GM23338 (cell line): ENCODE measurements around the gene LRIG1. TPM values are rescaled to one million over a fixed set of nuclear protein-coding genes. Genes with fewer than 3 reads are reported as not detected.

Experiments
- ATAC-seq: fragments of 200-7000 bp; cut with Tn5 transposase; 3 replicates; pipeline ENCODE4 v1.9.1; 2020
- DNase-seq: peaks from one replicate; pipeline ENCODE4 v3.0.0-alpha.2; 2015; ENCODE audit warnings: low spot score
- H2AFZ ChIP-seq: fragments of 200-600 bp; sonication (generic); 2 replicates; pipeline ENCODE4 v1.8.0; 2016; ENCODE audit warnings: antibody characterized with exemption, mild to moderate bottlenecking, moderate library complexity
- H3F3A ChIP-seq: fragments of 200-600 bp; sonication (generic); replicated peaks from 2 replicates; pipeline ENCODE4 v1.8.0; 2017; ENCODE audit warnings: antibody characterized with exemption, mixed run types, low read depth
- H3K27ac ChIP-seq: fragments of 200-600 bp; sonication (generic); 2 replicates; pipeline ENCODE4 v1.6.1; 2016; ENCODE audit warnings: low read depth
- H3K27me3 ChIP-seq: fragments of 200-600 bp; sonication (generic); 2 replicates; pipeline ENCODE4 v1.8.0; 2016; ENCODE audit warnings: mild to moderate bottlenecking, mixed run types, moderate library complexity; ENCODE audit not compliant: insufficient read depth
- H3K36me3 ChIP-seq: fragments of 200-600 bp; sonication (generic); 2 replicates; pipeline ENCODE4 v1.8.0; 2016; ENCODE audit warnings: mild to moderate bottlenecking; ENCODE audit not compliant: insufficient read depth
- H3K4me1 ChIP-seq: fragments of 200-600 bp; sonication (generic); 2 replicates; pipeline ENCODE4 v1.8.0; 2016; ENCODE audit warnings: mild to moderate bottlenecking, moderate library complexity; ENCODE audit not compliant: insufficient read depth
- H3K4me2 ChIP-seq: fragments of 200-600 bp; sonication (generic); 2 replicates; pipeline ENCODE4 v1.7.1; 2017; ENCODE audit warnings: mixed run types
- H3K4me3 ChIP-seq: fragments of 200-600 bp; sonication (generic); 2 replicates; pipeline ENCODE4 v1.6.1; 2016; ENCODE audit warnings: mixed run types
- H3K79me2 ChIP-seq: fragments of 200-600 bp; sonication (generic); replicated peaks from 2 replicates; pipeline ENCODE4 v1.8.0; 2017; ENCODE audit warnings: mild to moderate bottlenecking; ENCODE audit not compliant: insufficient read depth
- H3K9me2 ChIP-seq: fragments of 200-600 bp; sonication (generic); 2 replicates; pipeline ENCODE4 v1.8.0; 2017; ENCODE audit not compliant: insufficient read depth
- H4K20me1 ChIP-seq: fragments of 200-600 bp; sonication (generic); replicated peaks from 2 replicates; pipeline ENCODE4 v1.8.0; 2017; ENCODE audit warnings: mild to moderate bottlenecking; ENCODE audit not compliant: insufficient read depth
- H3K27ac Mint-ChIP-seq: 2 replicates; pipeline ENCODE4 v1.8.0; 2020; ENCODE audit warnings: inconsistent platforms, mild to moderate bottlenecking, moderate library complexity, mixed read lengths
- H3K27me3 Mint-ChIP-seq: 3 replicates; pipeline ENCODE4 v1.8.0; 2022; ENCODE audit warnings: low read depth, mild to moderate bottlenecking, moderate library complexity, mixed read lengths, inconsistent platforms; ENCODE audit not compliant: insufficient read depth, poor library complexity
- H3K36me3 Mint-ChIP-seq: 3 replicates; pipeline ENCODE4 v1.8.0; 2021; ENCODE audit warnings: low read depth, mild to moderate bottlenecking, inconsistent platforms, moderate library complexity, mixed read lengths
- H3K4me1 Mint-ChIP-seq: 3 replicates; pipeline ENCODE4 v1.8.0; 2020; ENCODE audit warnings: mild to moderate bottlenecking, inconsistent platforms, mixed read lengths
- H3K4me3 Mint-ChIP-seq: 3 replicates; pipeline ENCODE4 v1.8.0; 2021; ENCODE audit warnings: moderate library complexity, mild to moderate bottlenecking, inconsistent platforms, mixed read lengths
- H3K9me3 Mint-ChIP-seq: 3 replicates; pipeline ENCODE4 v1.8.0; 2020; ENCODE audit warnings: moderate library complexity, mild to moderate bottlenecking, inconsistent platforms, mixed read lengths
- ETS1 ChIP-seq: IDR thresholded peaks from 2 replicates; pipeline ENCODE4 v1.6.1; 2016; ENCODE audit warnings: antibody characterized with exemption
- EZH2 ChIP-seq: fragments of 200-600 bp; sonication (generic); IDR thresholded peaks from one replicate; pipeline ENCODE4 v1.8.0; 2017; ENCODE audit warnings: antibody characterized with exemption, mild to moderate bottlenecking, low read depth; ENCODE audit not compliant: unreplicated experiment
- EZH2phosphoT487 ChIP-seq: fragments of 200-600 bp; sonication (generic); IDR thresholded peaks from one replicate; pipeline ENCODE4 v1.8.1; 2018; ENCODE audit warnings: antibody characterized with exemption; ENCODE audit not compliant: unreplicated experiment
- NANOG ChIP-seq: IDR thresholded peaks from 2 replicates; pipeline ENCODE4 v1.6.1; 2016; ENCODE audit warnings: antibody characterized with exemption, borderline replicate concordance
- POLR2AphosphoS5 ChIP-seq: IDR thresholded peaks from 2 replicates; pipeline ENCODE4 v1.6.1; 2016; ENCODE audit warnings: antibody characterized with exemption, low read depth
- REST ChIP-seq: IDR thresholded peaks from one replicate; pipeline ENCODE4 v1.6.1; 2018; ENCODE audit warnings: antibody characterized with exemption; ENCODE audit not compliant: unreplicated experiment
- ZNF114 ChIP-seq: fragments of 250-450 bp; sonication (Bioruptor Pico); IDR thresholded peaks from 2 replicates; pipeline ENCODE4 v1.5.0; 2020; ENCODE audit warnings: mild to moderate bottlenecking, moderate library complexity
- ZNF331 ChIP-seq: fragments of 250-450 bp; sonication (Bioruptor Pico); IDR thresholded peaks from 2 replicates; pipeline ENCODE4 v1.5.0; 2020; ENCODE audit warnings: low read depth, mild to moderate bottlenecking, moderate library complexity
- ZNF462 ChIP-seq: fragments of 250-450 bp; sonication (Bioruptor Pico); IDR thresholded peaks from 2 replicates; pipeline ENCODE4 v1.5.0; 2020; ENCODE audit warnings: mild to moderate bottlenecking, moderate library complexity
- polyA plus RNA-seq: library from polyadenylated mRNA; unstranded; fragments of >200 nt; fragmentation: Nextera tagmentation; extraction: Ambion mirVana; gene quantifications from 2 replicates; pipeline ENCODE4 v1.2.1, GENCODE V29; 2016
- total RNA-seq: library from RNA; depleted of rRNA; stranded (reverse); fragments of >200 nt; shearing (Covaris generic); gene quantifications from 2 replicates; pipeline ENCODE4 v1.2.3, GENCODE V29; 2014

Gene LRIG1
- total and polyA plus RNA-seq, 2 experiments from 2014 or later: 40.0 to 134 TPM

GRCh38 chr3:66442254-66443117, 58.3 kb downstream of the LRIG1 start:
- Histone ChIP-seq H4K20me1 (peaks cover 3% of the 10 kb centered on the region; the same call in 1 of the 2 replicates), H2AFZ (no peak overlapping the region), H3K4me2 (peak overlapping the region; percentile 70), H3K4me3 (peak overlapping the region; percentile 44), H3K27me3 (no peaks in the 10 kb centered on the region), H3K9me2 (peaks cover 4% of the 10 kb centered on the region; the same call in 1 of the 2 replicates), H3F3A (peaks cover 26% of the 10 kb centered on the region), H3K4me1 (peaks cover 75% of the 10 kb centered on the region), H3K79me2 (peaks cover 76% of the 10 kb centered on the region), H3K36me3 (no peaks in the 10 kb centered on the region; the same call in 1 of the 2 replicates), H3K27ac (peak overlapping the region; percentile 100)
- ATAC-seq (peak; percentile 72), DNase-seq (peak; percentile 94)
- Mint-ChIP-seq H3K4me3 (peak overlapping the region; percentile 70), H3K27me3 (peaks cover 36% of the 10 kb centered on the region), H3K9me3 (no peaks in the 10 kb centered on the region), H3K36me3 (peaks cover 67% of the 10 kb centered on the region), H3K4me1 (peaks cover 93% of the 10 kb centered on the region), H3K27ac (peak overlapping the region; percentile 99)
- TF ChIP-seq NANOG (peak; percentile 88; the same call in 1 of the 2 replicates), EZH2 (no peak), ZNF331 (peak; percentile 13; the same call in 1 of the 2 replicates), REST (no peak), ZNF462 (CRISPR knock-in tag) (peak; percentile 73), EZH2phosphoT487 (no peak), ZNF114 (no peak), POLR2AphosphoS5 (peak; percentile 51; the same call in 1 of the 2 replicates), ETS1 (peak; percentile 95)
